Measurements from ENCODE around the gene RREB1.

The RREB1 gene

GRCh38 chr6:7088076-7088742, 19.6 kb upstream of the RREB1 start:
- TF ChIP-seq CTCF (IDR thresholded peaks at IDR 0.05; ENCODE audit: borderline replicate concordance, control extremely low read depth, extremely low read depth, insufficient read depth, missing control alignments) = no peak
- in situ Hi-C loops (cut with MboI; ENCODE audit: low sequenced_read_pairs, unreplicated experiment) = no loop called here
- DNase-seq (ENCODE audit: low spot score) = no peak

GRCh38 chr6:7098993-7099392, 8.8 kb upstream of the RREB1 start:
- no peak for TF ChIP-seq CTCF (IDR thresholded peaks at IDR 0.05; ENCODE audit: borderline replicate concordance, control extremely low read depth, extremely low read depth, insufficient read depth, missing control alignments)

GRCh38 chr6:7100072-7100752, 7.5 kb upstream of the RREB1 start:
- in situ Hi-C loops (cut with MboI; ENCODE audit: low sequenced_read_pairs, unreplicated experiment) = no loop called here
- peak; percentile 47 for DNase-seq (ENCODE audit: low spot score)
- TF ChIP-seq CTCF (IDR thresholded peaks at IDR 0.05; ENCODE audit: borderline replicate concordance, control extremely low read depth, extremely low read depth, insufficient read depth, missing control alignments) = no peak

More at GRCh38 chr6:7098993-7099392, 8.8 kb upstream of the RREB1 start:
- DNase-seq (ENCODE audit: low spot score) = no peak
- in situ Hi-C loops (cut with MboI; ENCODE audit: low sequenced_read_pairs, unreplicated experiment) = no loop called here

- DNase-seq (ENCODE audit: low spot score) = no peak
- TF ChIP-seq CTCF (IDR thresholded peaks at IDR 0.05; ENCODE audit: borderline replicate concordance, control extremely low read depth, extremely low read depth, insufficient read depth, missing control alignments) = no peak
- in situ Hi-C loops (cut with MboI; ENCODE audit: low sequenced_read_pairs, unreplicated experiment) = no loop called here
Observed at GRCh38 chr6:7100753-7101081, 7.0 kb upstream of the RREB1 start.

GRCh38 chr6:7101290-7101689, 6.5 kb upstream of the RREB1 start:
- in situ Hi-C loops (cut with MboI; ENCODE audit: low sequenced_read_pairs, unreplicated experiment) = no loop called here
- no peak for TF ChIP-seq CTCF (IDR thresholded peaks at IDR 0.05; ENCODE audit: borderline replicate concordance, control extremely low read depth, extremely low read depth, insufficient read depth, missing control alignments)
- DNase-seq (ENCODE audit: low spot score) = no peak

GRCh38 chr6:7104752-7105151, 3.0 kb upstream of the RREB1 start:
- in situ Hi-C loops (cut with MboI; ENCODE audit: low sequenced_read_pairs, unreplicated experiment) = no loop called here
- no peak for DNase-seq (ENCODE audit: low spot score)
- no peak for TF ChIP-seq CTCF (IDR thresholded peaks at IDR 0.05; ENCODE audit: borderline replicate concordance, control extremely low read depth, extremely low read depth, insufficient read depth, missing control alignments)

Data from GM13976 (cell line).